ENCODE data around the gene OR10H1. TPM values are rescaled to one million over a fixed set of nuclear protein-coding genes. Genes with fewer than 3 reads are reported as not detected.

OR10H1 gene
- total and polyA plus RNA-seq, 9 of the 15 experiments (the other 6 are each of a cell fraction or from before 2014, with no cell fraction given), result not detected

GRCh38 chr19:15836330-15837220 is 21.1 kb upstream of the OR10H1 start (continued):
- TF ChIP-seq ZNF324 (CRISPR knock-in tag; IDR thresholded peaks at IDR 0.05), result no peak; the same call in 1 of the 2 replicates
- no peak for TF ChIP-seq CGGBP1 (CRISPR knock-in tag; IDR thresholded peaks at IDR 0.05)
- TF ChIP-seq, protein P1, sequence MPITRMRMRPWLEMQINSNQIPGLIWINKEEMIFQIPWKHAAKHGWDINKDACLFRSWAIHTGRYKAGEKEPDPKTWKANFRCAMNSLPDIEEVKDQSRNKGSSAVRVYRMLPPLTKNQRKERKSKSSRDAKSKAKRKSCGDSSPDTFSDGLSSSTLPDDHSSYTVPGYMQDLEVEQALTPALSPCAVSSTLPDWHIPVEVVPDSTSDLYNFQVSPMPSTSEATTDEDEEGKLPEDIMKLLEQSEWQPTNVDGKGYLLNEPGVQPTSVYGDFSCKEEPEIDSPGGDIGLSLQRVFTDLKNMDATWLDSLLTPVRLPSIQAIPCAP (CRISPR knock-in tag; IDR thresholded peaks at IDR 0.05; ENCODE audit: borderline replicate concordance), result no peak
- TF ChIP-seq BMI1 (IDR thresholded peaks at IDR 0.05; ENCODE audit: low read length), result no peak
- TF ChIP-seq ZNF592 (IDR thresholded peaks at IDR 0.05), result no peak; the same call in 1 of the 2 replicates
- TF ChIP-seq SRSF1 (IDR thresholded peaks at IDR 0.05; ENCODE audit: low read depth, low read length), result no peak
- TF ChIP-seq XRCC3 (IDR thresholded peaks at IDR 0.05), result no peak
- TF ChIP-seq ZBED1 (IDR thresholded peaks at IDR 0.05), result peak; percentile 80; the same call in 1 of the 2 replicates
- no peak for TF ChIP-seq RERE (CRISPR knock-in tag; IDR thresholded peaks at IDR 0.05; ENCODE audit: borderline replicate concordance)
- TF ChIP-seq PTRF (tag; IDR thresholded peaks at IDR 0.05), result no peak
- TF ChIP-seq MAFF (IDR thresholded peaks at IDR 0.05; ENCODE audit: low read length), result no peak; the same call in 1 of the 2 replicates
- TF ChIP-seq FIP1L1 (IDR thresholded peaks at IDR 0.05; ENCODE audit: low read depth, low read length, poor library complexity, severe bottlenecking), result peak; percentile 94
- TF ChIP-seq SLC30A9 (CRISPR knock-in tag; IDR thresholded peaks at IDR 0.05), result no peak
- no peak for TF ChIP-seq TCF7 (IDR thresholded peaks at IDR 0.05; ENCODE audit: borderline replicate concordance)
- no peak for TF ChIP-seq SNIP1 (IDR thresholded peaks at IDR 0.05; ENCODE audit: low read depth)
- TF ChIP-seq HMG20B (CRISPR knock-in tag; IDR thresholded peaks at IDR 0.05), result no peak
- TF ChIP-seq IFI16 (CRISPR knock-in tag; IDR thresholded peaks at IDR 0.05), result no peak
- 0 out of 2 replicates have a peak, but pooled peaks have one; percentile 29 for TF ChIP-seq BCOR (IDR thresholded peaks at IDR 0.05)
